Neural crest cell (in vitro differentiated cells): ENCODE measurements around the gene ARL6IP1. TPM values are rescaled to one million over a fixed set of nuclear protein-coding genes. Genes with fewer than 3 reads are reported as not detected.

ENCODE experiments used
- DNase-seq: peaks from one replicate; pipeline ENCODE4 v3.0.0; 2021; ENCODE audit warnings: low read depth, mixed read lengths, low spot score
- H3K27ac Mint-ChIP-seq: one replicate; pipeline ENCODE4 v1.8.0; 2021; ENCODE audit warnings: mild to moderate bottlenecking, mixed read lengths; ENCODE audit not compliant: unreplicated experiment
- H3K27me3 Mint-ChIP-seq: 2 replicates; pipeline ENCODE4 v1.8.0; 2021; ENCODE audit warnings: low read depth, mild to moderate bottlenecking, mixed read lengths
- H3K36me3 Mint-ChIP-seq: 2 replicates; pipeline ENCODE4 v1.8.0; 2021; ENCODE audit warnings: low read depth, mild to moderate bottlenecking, mixed read lengths
- H3K4me1 Mint-ChIP-seq: 2 replicates; pipeline ENCODE4 v1.8.0; 2021; ENCODE audit warnings: mixed read lengths
- H3K4me3 Mint-ChIP-seq: one replicate; pipeline ENCODE4 v1.8.0; 2021; ENCODE audit warnings: mild to moderate bottlenecking, mixed read lengths
- H3K9me3 Mint-ChIP-seq: 2 replicates; pipeline ENCODE4 v1.8.0; 2021; ENCODE audit warnings: mixed read lengths
- total RNA-seq: library from RNA; stranded (reverse); gene quantifications from 2 replicates; pipeline ENCODE4 v1.2.1, GENCODE V29; 2021
- TF ChIP-seq, protein P1 (sequence below): fragments of 200-600 bp; sonication (generic); conservative IDR thresholded peaks from 2 replicates; pipeline ENCODE4 v1.5.0; 2021; ENCODE audit warnings: antibody characterized with exemption, mild to moderate bottlenecking

ARL6IP1 gene
- total RNA-seq, 1 donor from 2014 or later: 211 TPM

DNA sequence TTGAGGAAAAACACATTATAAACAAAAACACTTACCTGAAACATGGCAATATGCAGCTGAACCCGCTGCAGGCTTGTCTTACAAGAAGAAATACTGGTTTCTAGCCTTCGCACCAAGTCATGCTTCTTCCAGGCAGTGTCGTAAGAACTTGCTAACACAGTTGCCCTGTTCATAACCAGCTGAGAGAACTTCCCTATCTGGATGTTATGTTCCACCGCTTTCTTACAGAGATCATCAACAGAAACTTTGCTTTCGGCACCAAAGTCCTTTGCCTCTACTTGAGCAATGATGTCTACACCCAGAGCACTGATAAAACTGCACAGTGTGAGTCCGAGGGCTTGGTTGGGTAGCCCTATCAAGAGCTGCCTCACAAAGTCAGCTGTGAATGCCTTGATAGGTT, 27.9 kb upstream of the ARL6IP1 start:
- H3K9me3 Mint-ChIP-seq: no peaks in the 10 kb centered on the region
- H3K4me1 Mint-ChIP-seq: no peaks in the 10 kb centered on the region
- no peaks in the 10 kb centered on the region for H3K27me3 Mint-ChIP-seq
- DNase-seq: no peak
- TF ChIP-seq, protein P1, sequence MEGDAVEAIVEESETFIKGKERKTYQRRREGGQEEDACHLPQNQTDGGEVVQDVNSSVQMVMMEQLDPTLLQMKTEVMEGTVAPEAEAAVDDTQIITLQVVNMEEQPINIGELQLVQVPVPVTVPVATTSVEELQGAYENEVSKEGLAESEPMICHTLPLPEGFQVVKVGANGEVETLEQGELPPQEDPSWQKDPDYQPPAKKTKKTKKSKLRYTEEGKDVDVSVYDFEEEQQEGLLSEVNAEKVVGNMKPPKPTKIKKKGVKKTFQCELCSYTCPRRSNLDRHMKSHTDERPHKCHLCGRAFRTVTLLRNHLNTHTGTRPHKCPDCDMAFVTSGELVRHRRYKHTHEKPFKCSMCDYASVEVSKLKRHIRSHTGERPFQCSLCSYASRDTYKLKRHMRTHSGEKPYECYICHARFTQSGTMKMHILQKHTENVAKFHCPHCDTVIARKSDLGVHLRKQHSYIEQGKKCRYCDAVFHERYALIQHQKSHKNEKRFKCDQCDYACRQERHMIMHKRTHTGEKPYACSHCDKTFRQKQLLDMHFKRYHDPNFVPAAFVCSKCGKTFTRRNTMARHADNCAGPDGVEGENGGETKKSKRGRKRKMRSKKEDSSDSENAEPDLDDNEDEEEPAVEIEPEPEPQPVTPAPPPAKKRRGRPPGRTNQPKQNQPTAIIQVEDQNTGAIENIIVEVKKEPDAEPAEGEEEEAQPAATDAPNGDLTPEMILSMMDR: no peak
- H3K4me3 Mint-ChIP-seq: no peak overlapping the region
- no peak overlapping the region for H3K27ac Mint-ChIP-seq
- H3K36me3 Mint-ChIP-seq: peaks cover 18% of the 10 kb centered on the region

DNA sequence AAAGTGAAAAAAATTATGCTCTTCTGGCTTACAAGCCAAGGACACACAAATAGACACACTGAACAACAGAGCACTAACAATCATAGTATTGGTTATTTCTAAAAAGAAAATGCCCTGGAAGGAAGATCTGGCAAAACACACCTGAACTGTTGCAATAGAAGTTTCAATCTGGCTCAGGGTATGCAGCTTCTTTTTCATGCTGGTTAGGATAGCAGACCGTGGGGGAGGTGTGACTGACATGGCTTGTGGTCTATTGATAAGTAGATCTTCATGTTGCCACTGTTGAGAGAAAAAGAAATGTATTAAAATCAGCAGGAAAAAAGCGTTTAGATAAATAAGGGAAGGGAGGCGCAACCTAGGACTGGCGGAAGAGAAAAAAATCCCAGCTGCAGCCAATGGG, 26.5 kb upstream of the ARL6IP1 start:
- no peaks in the 10 kb centered on the region for H3K4me1 Mint-ChIP-seq
- H3K27ac Mint-ChIP-seq: no peak overlapping the region
- H3K4me3 Mint-ChIP-seq: no peak overlapping the region
- TF ChIP-seq, protein P1: no peak
- no peak for DNase-seq
- no peaks in the 10 kb centered on the region for H3K27me3 Mint-ChIP-seq
- H3K36me3 Mint-ChIP-seq: peaks cover 14% of the 10 kb centered on the region
- no peaks in the 10 kb centered on the region for H3K9me3 Mint-ChIP-seq

DNA sequence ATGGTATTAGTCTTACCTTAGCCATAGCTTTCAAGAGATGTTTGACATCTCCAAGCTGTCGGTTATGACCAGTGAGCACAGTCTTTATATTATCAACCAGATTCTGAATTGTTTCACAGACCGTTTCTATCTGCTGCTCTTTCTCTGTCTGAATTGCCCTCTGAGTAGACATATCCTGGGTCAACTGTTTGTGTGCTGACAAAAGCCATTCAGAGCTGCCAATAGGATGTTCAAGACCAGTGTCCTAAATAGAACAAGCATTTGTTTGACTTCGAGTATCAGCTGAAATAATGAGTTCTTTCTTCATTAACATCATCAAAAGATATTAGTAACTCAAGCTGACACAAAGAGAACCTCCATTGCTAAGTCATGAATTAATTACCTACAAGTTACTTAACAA, 14.9 kb upstream of the ARL6IP1 start:
- H3K36me3 Mint-ChIP-seq: peaks cover 24% of the 10 kb centered on the region
- TF ChIP-seq, protein P1: no peak

DNA sequence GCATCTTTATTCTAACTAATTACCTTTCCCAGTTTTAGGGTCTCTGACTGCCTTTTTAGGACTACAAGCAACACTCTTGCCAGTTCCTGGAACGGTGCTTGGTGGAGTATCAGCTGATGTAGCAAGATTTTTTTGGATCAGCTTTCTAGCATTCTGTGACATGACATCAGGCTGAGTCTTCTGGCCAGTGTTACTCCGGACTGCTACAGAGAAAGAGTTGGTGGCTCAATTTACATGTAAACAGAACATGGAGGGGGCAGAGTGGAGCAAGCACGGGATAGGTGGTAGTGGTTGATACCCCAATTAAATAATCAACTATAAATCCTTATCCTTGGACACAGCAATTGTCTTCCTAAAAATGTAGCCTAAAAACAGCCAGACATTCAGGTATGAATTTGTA, 10.6 kb upstream of the ARL6IP1 start:
- TF ChIP-seq, protein P1: no peak
- no peaks in the 10 kb centered on the region for H3K27me3 Mint-ChIP-seq
- DNase-seq: no peak
- H3K36me3 Mint-ChIP-seq: peaks cover 40% of the 10 kb centered on the region
- peak overlapping the region; percentile 75 for H3K27ac Mint-ChIP-seq
- no peak overlapping the region for H3K4me3 Mint-ChIP-seq
- peaks cover 11% of the 10 kb centered on the region for H3K4me1 Mint-ChIP-seq
- H3K9me3 Mint-ChIP-seq: no peaks in the 10 kb centered on the region

More for the DNA sequence above, 14.9 kb upstream of the ARL6IP1 start:
- H3K4me3 Mint-ChIP-seq: no peak overlapping the region
- H3K27ac Mint-ChIP-seq: no peak overlapping the region
- H3K27me3 Mint-ChIP-seq: no peaks in the 10 kb centered on the region
- peaks cover 11% of the 10 kb centered on the region for H3K4me1 Mint-ChIP-seq
- no peaks in the 10 kb centered on the region for H3K9me3 Mint-ChIP-seq
- DNase-seq: no peak

DNA sequence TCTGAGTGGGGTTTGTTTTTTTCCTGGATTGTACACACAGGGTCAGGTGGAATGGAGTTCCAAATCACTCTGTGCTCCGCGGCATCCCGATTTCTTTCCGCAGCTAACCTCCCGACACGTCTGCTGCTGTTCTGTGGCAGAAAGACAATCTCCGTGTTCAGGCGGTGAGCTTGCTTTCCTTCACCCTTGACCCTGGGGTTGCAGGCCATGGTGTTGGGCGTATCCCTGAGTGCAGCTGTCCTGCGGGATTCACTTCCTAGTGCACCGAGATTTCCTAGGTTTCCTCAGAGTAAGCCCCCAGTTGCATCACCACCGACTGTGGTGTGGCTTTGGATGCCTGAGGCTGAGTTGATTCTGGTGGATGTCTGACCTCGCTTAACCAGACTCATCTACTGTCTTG, 7.8 kb upstream of the ARL6IP1 start:
- Mint-ChIP-seq H3K9me3 (no peaks in the 10 kb centered on the region), H3K36me3 (peaks cover 42% of the 10 kb centered on the region), H3K4me3 (no peak overlapping the region), H3K4me1 (peaks cover 2% of the 10 kb centered on the region), H3K27me3 (no peaks in the 10 kb centered on the region), H3K27ac (peak overlapping the region; percentile 58)
- DNase-seq: no peak
- TF ChIP-seq, protein P1: no peak
